H9 (cell line): ENCODE data around the gene YKT6. TPM values are rescaled to one million over a fixed set of nuclear protein-coding genes. Genes with fewer than 3 reads are reported as not detected.

Source experiments
- DNase-seq: peaks from one replicate; pipeline ENCODE4 v3.0.0-alpha.2; 2017
- H2AFZ ChIP-seq: one replicate; pipeline ENCODE4 v1.6.1; 2013; ENCODE audit warnings: mild to moderate bottlenecking, low read length, control low read depth, moderate library complexity
- H2AK5ac ChIP-seq: 2 replicates; pipeline ENCODE4 v1.6.1; 2013; ENCODE audit warnings: low read length, control low read depth, mixed read lengths; ENCODE audit not compliant: insufficient read length
- H2BK120ac ChIP-seq: one replicate; pipeline ENCODE4 v1.6.1; 2013; ENCODE audit warnings: low read depth, mild to moderate bottlenecking, low read length, control low read depth, inconsistent platforms; ENCODE audit not compliant: poor library complexity, severe bottlenecking
- H2BK12ac ChIP-seq: 2 replicates; pipeline ENCODE4 v1.6.1; 2013; ENCODE audit warnings: low read length, control low read depth, mixed read lengths, low read depth; ENCODE audit not compliant: insufficient read length
- H2BK15ac ChIP-seq: 2 replicates; pipeline ENCODE4 v1.6.1; 2013; ENCODE audit warnings: low read depth, low read length, control low read depth
- H2BK20ac ChIP-seq: one replicate; pipeline ENCODE4 v1.6.1; 2013; ENCODE audit warnings: low read depth, mild to moderate bottlenecking, low read length, control low read depth, inconsistent platforms; ENCODE audit not compliant: poor library complexity, severe bottlenecking
- H2BK5ac ChIP-seq: 2 replicates; pipeline ENCODE4 v1.6.1; 2013; ENCODE audit warnings: low read length, control low read depth, mixed read lengths; ENCODE audit not compliant: insufficient read length
- H3K14ac ChIP-seq: 2 replicates; pipeline ENCODE4 v1.6.1; 2013; ENCODE audit warnings: low read length, control low read depth; ENCODE audit not compliant: insufficient read depth
- H3K18ac ChIP-seq: 2 replicates; pipeline ENCODE4 v1.6.1; 2013; ENCODE audit warnings: low read depth, mild to moderate bottlenecking, mixed read lengths, low read length, control low read depth; ENCODE audit not compliant: insufficient read length
- H3K23ac ChIP-seq: 2 replicates; pipeline ENCODE4 v1.6.1; 2013; ENCODE audit warnings: low read length, control low read depth, mixed read lengths, low read depth; ENCODE audit not compliant: insufficient read length
- H3K23me2 ChIP-seq: 2 replicates; pipeline ENCODE4 v1.6.1; 2013; ENCODE audit warnings: low read depth, mild to moderate bottlenecking, mixed read lengths, low read length, control low read depth; ENCODE audit not compliant: insufficient read length, poor library complexity, severe bottlenecking
- H3K27ac ChIP-seq: 2 replicates; pipeline ENCODE4 v1.5.1; 2013; ENCODE audit warnings: low read length, control low read depth, mixed read lengths, low read depth; ENCODE audit not compliant: insufficient read length
- H3K27me3 ChIP-seq: 2 replicates; pipeline ENCODE4 v1.6.1; 2013; ENCODE audit warnings: low read length, control low read depth, inconsistent platforms; ENCODE audit not compliant: insufficient read depth
- H3K4ac ChIP-seq: 2 replicates; pipeline ENCODE4 v1.6.1; 2013; ENCODE audit warnings: low read depth, mild to moderate bottlenecking, control low read depth, inconsistent platforms, low read length, moderate library complexity
- H3K4me1 ChIP-seq: 2 replicates; pipeline ENCODE4 v1.6.1; 2013; ENCODE audit warnings: low read length, control low read depth, inconsistent platforms; ENCODE audit not compliant: insufficient read depth
- H3K4me2 ChIP-seq: 2 replicates; pipeline ENCODE4 v1.6.1; 2013; ENCODE audit warnings: low read length, control low read depth, mixed read lengths; ENCODE audit not compliant: insufficient read length, insufficient read depth
- H3K56ac ChIP-seq: 2 replicates; pipeline ENCODE4 v1.6.1; 2013; ENCODE audit warnings: low read depth, mild to moderate bottlenecking, mixed read lengths, low read length, control low read depth; ENCODE audit not compliant: insufficient read length
- H3K79me1 ChIP-seq: 2 replicates; pipeline ENCODE4 v1.6.1; 2013; ENCODE audit warnings: low read depth, mild to moderate bottlenecking, moderate library complexity, low read length, control low read depth, inconsistent platforms; ENCODE audit not compliant: insufficient read depth, poor library complexity, severe bottlenecking
- H3K79me2 ChIP-seq: 2 replicates; pipeline ENCODE4 v1.6.1; 2013; ENCODE audit warnings: low read length, control low read depth, inconsistent platforms; ENCODE audit not compliant: insufficient read depth
- H3K9ac ChIP-seq: 2 replicates; pipeline ENCODE4 v1.6.1; 2013; ENCODE audit warnings: low read length, control low read depth, mixed read lengths; ENCODE audit not compliant: insufficient read length; ENCODE audit errors: extremely low read depth
- H3K9me3 ChIP-seq: one replicate; pipeline ENCODE4 v1.6.1; 2013; ENCODE audit warnings: low read depth, low read length, inconsistent platforms; ENCODE audit not compliant: control insufficient read depth
- H3T11ph ChIP-seq: one replicate; pipeline ENCODE4 v1.6.1; 2013; ENCODE audit warnings: mild to moderate bottlenecking, low read length, control low read depth, inconsistent platforms
- H4K20me1 ChIP-seq: one replicate; pipeline ENCODE4 v1.6.1; 2013; ENCODE audit not compliant: control insufficient read depth, insufficient read length, insufficient read depth
- H4K5ac ChIP-seq: 2 replicates; pipeline ENCODE4 v1.6.1; 2013; ENCODE audit warnings: low read depth, mild to moderate bottlenecking, mixed read lengths, low read length, control low read depth; ENCODE audit not compliant: insufficient read length
- H4K8ac ChIP-seq: replicated peaks from 2 replicates; pipeline ENCODE4 v1.6.1; 2013; ENCODE audit warnings: low read length, control low read depth, mixed read lengths, low read depth; ENCODE audit not compliant: insufficient read length
- H4K91ac ChIP-seq: 2 replicates; pipeline ENCODE4 v1.6.1; 2013; ENCODE audit warnings: low read depth, mild to moderate bottlenecking, moderate library complexity, mixed read lengths, low read length, control low read depth; ENCODE audit not compliant: insufficient read length
- H3K27ac Mint-ChIP-seq, 3 experiments: 2 replicates in 2 of 3; 3 replicates in 1 of 3; pipeline ENCODE4 v1.8.0; 2020 to 2021; ENCODE audit warnings: mixed read lengths in 3 of 3, mild to moderate bottlenecking in 1 of 3, moderate library complexity in 1 of 3
- H3K27me3 Mint-ChIP-seq: 2 replicates; pipeline ENCODE4 v1.8.0; 2021; ENCODE audit warnings: low read depth, mild to moderate bottlenecking, moderate library complexity, mixed read lengths
- H3K36me3 Mint-ChIP-seq, 3 experiments: 2 replicates in 2 of 3; 3 replicates in 1 of 3; pipeline ENCODE4 v1.8.0; 2020 to 2021; ENCODE audit warnings: low read depth in 3 of 3, mixed read lengths in 3 of 3; ENCODE audit not compliant: insufficient read depth in 1 of 3
- H3K4me1 Mint-ChIP-seq, 2 experiments: 2 replicates each; pipeline ENCODE4 v1.8.0; 2020; ENCODE audit warnings: mixed read lengths in 2 of 2
- H3K4me3 Mint-ChIP-seq, 2 experiments: 2 replicates in 1 of 2; 3 replicates in 1 of 2; pipeline ENCODE4 v1.8.0; 2020 to 2021; ENCODE audit warnings: mild to moderate bottlenecking in 2 of 2, mixed read lengths in 2 of 2, moderate library complexity in 1 of 2
- H3K9me3 Mint-ChIP-seq, 2 experiments: 2 replicates in 1 of 2; 3 replicates in 1 of 2; pipeline ENCODE4 v1.8.0; 2020; ENCODE audit warnings: mild to moderate bottlenecking in 2 of 2, mixed read lengths in 2 of 2, moderate library complexity in 1 of 2
- CTCF ChIP-seq: fragments of 200-600 bp; sonication (generic); conservative IDR thresholded peaks from 3 replicates; pipeline ENCODE4 v1.8.0; 2021; ENCODE audit warnings: antibody characterized with exemption, mild to moderate bottlenecking
- WGBS: extraction: QIAGEN DNeasy Blood & Tissue Kit; methylation state at CpG from one replicate; pipeline ENCODE4 v1.1.7; 2013; ENCODE audit warnings: missing lambda C conversion rate, low lambda C conversion rate, mixed read lengths; ENCODE audit not compliant: insufficient read length; ENCODE audit errors: extremely low coverage; 5-methylcytosine and 5-hydroxymethylcytosine counted together
- total RNA-seq: library from RNA; stranded (reverse); gene quantifications from 2 replicates; pipeline ENCODE4 v1.2.1, GENCODE V29; 2021

Gene YKT6
- total RNA-seq, 1 experiment from 2014 or later = 104 TPM

- H3K9ac ChIP-seq = no peak overlapping the region
Measured at GRCh38 chr7:44156453-44157010, 44.2 kb upstream of the YKT6 start.

More at GRCh38 chr7:44156453-44157010, 44.2 kb upstream of the YKT6 start:
- Histone ChIP-seq H3T11ph (no peak overlapping the region), H2BK12ac (no peak overlapping the region), H3K4ac (no peak overlapping the region), H3K14ac (no peak overlapping the region; the same call in 1 of the 2 replicates), H3K23ac (no peak overlapping the region), H3K23me2 (no peaks in the 10 kb centered on the region), H4K5ac (no peak overlapping the region), H3K4me2 (no peak overlapping the region), H2BK20ac (no peak overlapping the region), H3K79me2 (no peaks in the 10 kb centered on the region), H2AK5ac (no peak overlapping the region), H2AFZ (no peak overlapping the region), H3K27me3 (no peaks in the 10 kb centered on the region), H2BK15ac (no peak overlapping the region), H3K4me1 (no peaks in the 10 kb centered on the region), H2BK120ac (no peak overlapping the region), H2BK5ac (no peak overlapping the region), H4K8ac (no peak overlapping the region), H3K9me3 (no peaks in the 10 kb centered on the region), H3K79me1 (no peaks in the 10 kb centered on the region), H4K91ac (no peak overlapping the region), H3K18ac (no peak overlapping the region), H3K27ac (no peak overlapping the region), H3K56ac (no peak overlapping the region), H4K20me1 (no peaks in the 10 kb centered on the region)
- H3K9me3 Mint-ChIP-seq = no peaks in the 10 kb centered on the region
- H3K4me3 Mint-ChIP-seq = no peak overlapping the region
- WGBS = no CpG with 5 or more reads among the region's 4 CpGs
- peaks cover 3 to 7% of the 10 kb centered on the region in 2 experiments; a peak in 2 of 4 replicates for H3K4me1 Mint-ChIP-seq
- peaks cover 2% of the 10 kb centered on the region; the same call in 1 of the 2 replicates for H3K27me3 Mint-ChIP-seq
- DNase-seq = no peak
- no peak for TF ChIP-seq CTCF
- no peaks in the 10 kb centered on the region for H3K36me3 Mint-ChIP-seq
- no peak overlapping the region for H3K27ac Mint-ChIP-seq
